K562 (cell line): ENCODE data around the gene SNX9. TPM values are rescaled to one million over a fixed set of nuclear protein-coding genes. Genes with fewer than 3 reads are reported as not detected.

Source experiments
- ARNT ChIP-seq, 2 experiments: fragments of 450-650 bp; IDR thresholded peaks; 2 replicates each; pipeline ENCODE4 v1.6.1; 2016; ENCODE audit warnings: mild to moderate bottlenecking in 1 of 2
- CBFB ChIP-seq: sonication (generic); formaldehyde crosslinking; IDR thresholded peaks from 2 replicates; pipeline ENCODE4 v1.4.0; 2020; ENCODE audit warnings: mild to moderate bottlenecking, missing genetic modification reagents
- DACH1 ChIP-seq: fragments of 450-650 bp; IDR thresholded peaks from 2 replicates; pipeline ENCODE4 v1.6.1; 2018; ENCODE audit not compliant: partially characterized antibody
- NBN ChIP-seq: fragments of 450-650 bp; IDR thresholded peaks from 2 replicates; pipeline ENCODE4 v1.6.1; 2016; ENCODE audit warnings: low read depth, mild to moderate bottlenecking
- SMARCE1 ChIP-seq: fragments of 450-650 bp; IDR thresholded peaks from 2 replicates; pipeline ENCODE4 v1.7.1; 2016; ENCODE audit warnings: mild to moderate bottlenecking
- SREBF1 ChIP-seq: fragments of 150-350 bp; IDR thresholded peaks from 2 replicates; pipeline ENCODE4 v1.6.1; 2014; ENCODE audit warnings: antibody characterized with exemption, low read depth, low read length, borderline replicate concordance
- TCF3 ChIP-seq: sonication (generic); formaldehyde crosslinking; IDR thresholded peaks from 2 replicates; pipeline ENCODE4 v1.4.0; 2020; ENCODE audit warnings: mild to moderate bottlenecking, missing genetic modification reagents
- TCF7 ChIP-seq: sonication (generic); IDR thresholded peaks from 2 replicates; pipeline ENCODE4 v1.6.1; 2016; ENCODE audit warnings: antibody characterized with exemption, borderline replicate concordance
- XRCC3 ChIP-seq: fragments of 450-650 bp; IDR thresholded peaks from 2 replicates; pipeline ENCODE4 v1.6.1; 2017; ENCODE audit warnings: mild to moderate bottlenecking, moderate library complexity
- ZNF174 ChIP-seq: fragments of 250-450 bp; sonication (Bioruptor Pico); IDR thresholded peaks from 2 replicates; pipeline ENCODE4 v1.4.0; 2020; ENCODE audit warnings: mild to moderate bottlenecking
- ZNF184 ChIP-seq: sonication (generic); formaldehyde crosslinking; IDR thresholded peaks from 2 replicates; pipeline ENCODE4 v1.5.0; 2020; ENCODE audit warnings: missing genetic modification reagents
- ZNF449 ChIP-seq: fragments of 250-450 bp; sonication (Bioruptor Pico); IDR thresholded peaks from 2 replicates; pipeline ENCODE4 v1.8.0; 2022; ENCODE audit warnings: moderate library complexity, mild to moderate bottlenecking, inconsistent platforms
- polyA plus RNA-seq, 8 experiments: library from polyadenylated mRNA; depleted of rRNA in 4 of 8; stranded (reverse) in 5 of 8; unstranded in 3 of 8; fragments of >200 nt; fragmentation: Nextera tagmentation in 2 of 8; fragmentation: Illumina TruSeq in 1 of 8; extraction: Ambion mirVana in 2 of 8; extraction: Trizol in 1 of 8; gene quantifications; 2 replicates each; pipeline versions ENCODE4 v1.2.1 to v1.2.3, GENCODE V29; 2011 to 2014; ENCODE audit warnings: inconsistent platforms in 1 of 8, missing spikeins in 1 of 8
- total RNA-seq, 7 experiments: library from RNA; depleted of rRNA in 6 of 7; stranded (reverse); fragments of >200 nt in 6 of 7; fragmentation: Illumina TruSeq in 2 of 7; extraction: Trizol in 2 of 7; gene quantifications; 2 replicates each; pipeline versions ENCODE4 v1.2.1 to v1.2.3, GENCODE V29; 2011 to 2021; ENCODE audit warnings: low replicate concordance in 1 of 7
- TF ChIP-seq, protein P1 (sequence below): fragments of 200-800 bp; sonication (Bioruptor generic); IDR thresholded peaks from 2 replicates; pipeline ENCODE4 v1.6.1; 2017; ENCODE audit warnings: missing genetic modification characterization, missing compliant biosample characterization
- TF ChIP-seq, protein P2 (sequence below): fragments of 450-650 bp; conservative IDR thresholded peaks from 2 replicates; pipeline ENCODE4 v1.6.1; 2016; ENCODE audit warnings: missing genetic modification characterization, low read depth, mild to moderate bottlenecking, control low read depth, missing compliant biosample characterization
- TF ChIP-seq, protein P3 (sequence below): fragments of 250-450 bp; sonication (Bioruptor Pico); IDR thresholded peaks from 2 replicates; pipeline ENCODE4 v1.5.0; 2021
- TF ChIP-seq, protein P4 (sequence below): sonication (generic); formaldehyde crosslinking; IDR thresholded peaks from 2 replicates; pipeline ENCODE4 v1.8.0; 2023; ENCODE audit warnings: mild to moderate bottlenecking, missing genetic modification reagents
- TF ChIP-seq, protein P5 (sequence below): fragments of 450-650 bp; conservative IDR thresholded peaks from 2 replicates; pipeline ENCODE4 v1.6.1; 2016; ENCODE audit warnings: missing genetic modification characterization, low read depth, mild to moderate bottlenecking, missing compliant biosample characterization, moderate library complexity

Gene SNX9
- total and polyA plus RNA-seq, 9 of the 15 experiments (the other 6 are each of a cell fraction or from before 2014, with no cell fraction given), result 6.0 to 81.7 (median 57.1) TPM

DNA sequence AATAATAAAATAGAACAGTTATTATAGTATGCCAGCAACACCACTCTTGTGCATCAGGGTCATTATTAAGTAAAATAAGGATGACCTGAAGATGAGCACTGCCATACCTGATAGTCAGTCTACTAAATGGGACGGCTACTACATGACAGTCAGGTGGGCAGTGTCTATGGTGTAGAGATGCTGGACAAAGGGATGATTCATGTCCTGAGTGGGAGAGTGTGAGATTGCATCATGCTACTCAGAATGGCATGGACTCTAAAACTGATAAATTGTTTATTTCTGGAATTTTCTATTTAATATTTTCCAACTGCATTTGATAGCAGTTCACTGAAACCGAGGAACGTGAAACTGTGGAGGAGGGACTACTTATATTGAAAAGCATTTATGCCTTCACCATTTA, 38.8 kb downstream of the SNX9 start (continued):
- TF ChIP-seq SREBF1, result no peak
- peak; percentile 75 for TF ChIP-seq DACH1
- no peak for TF ChIP-seq XRCC3
- TF ChIP-seq ARNT (IDR thresholded peaks at IDR 0.05), result no peak
- TF ChIP-seq TCF7, result no peak
- TF ChIP-seq ZNF184 (CRISPR knock-in tag), result no peak
- TF ChIP-seq, protein P1, sequence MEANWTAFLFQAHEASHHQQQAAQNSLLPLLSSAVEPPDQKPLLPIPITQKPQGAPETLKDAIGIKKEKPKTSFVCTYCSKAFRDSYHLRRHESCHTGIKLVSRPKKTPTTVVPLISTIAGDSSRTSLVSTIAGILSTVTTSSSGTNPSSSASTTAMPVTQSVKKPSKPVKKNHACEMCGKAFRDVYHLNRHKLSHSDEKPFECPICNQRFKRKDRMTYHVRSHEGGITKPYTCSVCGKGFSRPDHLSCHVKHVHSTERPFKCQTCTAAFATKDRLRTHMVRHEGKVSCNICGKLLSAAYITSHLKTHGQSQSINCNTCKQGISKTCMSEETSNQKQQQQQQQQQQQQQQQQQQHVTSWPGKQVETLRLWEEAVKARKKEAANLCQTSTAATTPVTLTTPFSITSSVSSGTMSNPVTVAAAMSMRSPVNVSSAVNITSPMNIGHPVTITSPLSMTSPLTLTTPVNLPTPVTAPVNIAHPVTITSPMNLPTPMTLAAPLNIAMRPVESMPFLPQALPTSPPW (CRISPR knock-in tag), result no peak; the same call in 1 of the 2 replicates
- no peak for TF ChIP-seq ZNF174 (CRISPR knock-in tag)
- TF ChIP-seq TCF3 (CRISPR knock-in tag), result no peak
- peak; percentile 34 for TF ChIP-seq SMARCE1
- no peak for TF ChIP-seq CBFB (CRISPR knock-in tag)
- TF ChIP-seq, protein P2, sequence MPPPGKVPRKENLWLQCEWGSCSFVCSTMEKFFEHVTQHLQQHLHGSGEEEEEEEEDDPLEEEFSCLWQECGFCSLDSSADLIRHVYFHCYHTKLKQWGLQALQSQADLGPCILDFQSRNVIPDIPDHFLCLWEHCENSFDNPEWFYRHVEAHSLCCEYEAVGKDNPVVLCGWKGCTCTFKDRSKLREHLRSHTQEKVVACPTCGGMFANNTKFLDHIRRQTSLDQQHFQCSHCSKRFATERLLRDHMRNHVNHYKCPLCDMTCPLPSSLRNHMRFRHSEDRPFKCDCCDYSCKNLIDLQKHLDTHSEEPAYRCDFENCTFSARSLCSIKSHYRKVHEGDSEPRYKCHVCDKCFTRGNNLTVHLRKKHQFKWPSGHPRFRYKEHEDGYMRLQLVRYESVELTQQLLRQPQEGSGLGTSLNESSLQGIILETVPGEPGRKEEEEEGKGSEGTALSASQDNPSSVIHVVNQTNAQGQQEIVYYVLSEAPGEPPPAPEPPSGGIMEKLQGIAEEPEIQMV, result no peak
- no peak for TF ChIP-seq ZNF449 (CRISPR knock-in tag)
- TF ChIP-seq, protein P3, sequence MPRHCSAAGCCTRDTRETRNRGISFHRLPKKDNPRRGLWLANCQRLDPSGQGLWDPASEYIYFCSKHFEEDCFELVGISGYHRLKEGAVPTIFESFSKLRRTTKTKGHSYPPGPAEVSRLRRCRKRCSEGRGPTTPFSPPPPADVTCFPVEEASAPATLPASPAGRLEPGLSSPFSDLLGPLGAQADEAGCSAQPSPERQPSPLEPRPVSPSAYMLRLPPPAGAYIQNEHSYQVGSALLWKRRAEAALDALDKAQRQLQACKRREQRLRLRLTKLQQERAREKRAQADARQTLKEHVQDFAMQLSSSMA (CRISPR knock-in tag), result no peak
- TF ChIP-seq, protein P4, sequence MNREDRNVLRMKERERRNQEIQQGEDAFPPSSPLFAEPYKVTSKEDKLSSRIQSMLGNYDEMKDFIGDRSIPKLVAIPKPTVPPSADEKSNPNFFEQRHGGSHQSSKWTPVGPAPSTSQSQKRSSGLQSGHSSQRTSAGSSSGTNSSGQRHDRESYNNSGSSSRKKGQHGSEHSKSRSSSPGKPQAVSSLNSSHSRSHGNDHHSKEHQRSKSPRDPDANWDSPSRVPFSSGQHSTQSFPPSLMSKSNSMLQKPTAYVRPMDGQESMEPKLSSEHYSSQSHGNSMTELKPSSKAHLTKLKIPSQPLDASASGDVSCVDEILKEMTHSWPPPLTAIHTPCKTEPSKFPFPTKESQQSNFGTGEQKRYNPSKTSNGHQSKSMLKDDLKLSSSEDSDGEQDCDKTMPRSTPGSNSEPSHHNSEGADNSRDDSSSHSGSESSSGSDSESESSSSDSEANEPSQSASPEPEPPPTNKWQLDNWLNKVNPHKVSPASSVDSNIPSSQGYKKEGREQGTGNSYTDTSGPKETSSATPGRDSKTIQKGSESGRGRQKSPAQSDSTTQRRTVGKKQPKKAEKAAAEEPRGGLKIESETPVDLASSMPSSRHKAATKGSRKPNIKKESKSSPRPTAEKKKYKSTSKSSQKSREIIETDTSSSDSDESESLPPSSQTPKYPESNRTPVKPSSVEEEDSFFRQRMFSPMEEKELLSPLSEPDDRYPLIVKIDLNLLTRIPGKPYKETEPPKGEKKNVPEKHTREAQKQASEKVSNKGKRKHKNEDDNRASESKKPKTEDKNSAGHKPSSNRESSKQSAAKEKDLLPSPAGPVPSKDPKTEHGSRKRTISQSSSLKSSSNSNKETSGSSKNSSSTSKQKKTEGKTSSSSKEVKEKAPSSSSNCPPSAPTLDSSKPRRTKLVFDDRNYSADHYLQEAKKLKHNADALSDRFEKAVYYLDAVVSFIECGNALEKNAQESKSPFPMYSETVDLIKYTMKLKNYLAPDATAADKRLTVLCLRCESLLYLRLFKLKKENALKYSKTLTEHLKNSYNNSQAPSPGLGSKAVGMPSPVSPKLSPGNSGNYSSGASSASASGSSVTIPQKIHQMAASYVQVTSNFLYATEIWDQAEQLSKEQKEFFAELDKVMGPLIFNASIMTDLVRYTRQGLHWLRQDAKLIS (CRISPR knock-in tag), result no peak
- TF ChIP-seq, protein P5, sequence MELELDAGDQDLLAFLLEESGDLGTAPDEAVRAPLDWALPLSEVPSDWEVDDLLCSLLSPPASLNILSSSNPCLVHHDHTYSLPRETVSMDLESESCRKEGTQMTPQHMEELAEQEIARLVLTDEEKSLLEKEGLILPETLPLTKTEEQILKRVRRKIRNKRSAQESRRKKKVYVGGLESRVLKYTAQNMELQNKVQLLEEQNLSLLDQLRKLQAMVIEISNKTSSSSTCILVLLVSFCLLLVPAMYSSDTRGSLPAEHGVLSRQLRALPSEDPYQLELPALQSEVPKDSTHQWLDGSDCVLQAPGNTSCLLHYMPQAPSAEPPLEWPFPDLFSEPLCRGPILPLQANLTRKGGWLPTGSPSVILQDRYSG (tag), result no peak
- TF ChIP-seq NBN, result no peak; the same call in 1 of the 2 replicates
